ENCODE measurements around the gene RIN1. TPM values are rescaled to one million over a fixed set of nuclear protein-coding genes. Genes with fewer than 3 reads are reported as not detected.

The RIN1 gene
- total and polyA plus RNA-seq, 9 of the 15 experiments (the other 6 are each of a cell fraction or from before 2014, with no cell fraction given) = 0.01 to 1.2 (median 0.45) TPM; not detected in 1

- TF ChIP-seq EWSR1 (IDR thresholded peaks at IDR 0.05; ENCODE audit: borderline replicate concordance, low read depth, partially characterized antibody) (no peak), IRF9 (tag; IDR thresholded peaks at IDR 0.05) (no peak), SAFB (IDR thresholded peaks at IDR 0.05; ENCODE audit: borderline replicate concordance, low read depth, low read length) (no peak), CREB1 (IDR thresholded peaks at IDR 0.05) (no peak), CREB1 (CRISPR knock-in tag; IDR thresholded peaks at IDR 0.05) (no peak), RHOXF2B (CRISPR knock-in tag; conservative IDR thresholded peaks at IDR 0.05) (no peak), SNRNP70 (optimal IDR thresholded peaks at IDR 0.05; ENCODE audit: low read depth, low read length) (no peak), SREBF2 (CRISPR knock-in tag; IDR thresholded peaks at IDR 0.05) (no peak), HNRNPUL1 (IDR thresholded peaks at IDR 0.05; ENCODE audit: low read length) (no peak), SMC3 (conservative IDR thresholded peaks at IDR 0.05; ENCODE audit: insufficient read depth, low read depth, low read length) (no peak), ARID2 (IDR thresholded peaks at IDR 0.05) (no peak), ZNF518B (CRISPR knock-in tag; IDR thresholded peaks at IDR 0.05) (no peak), HMG20B (CRISPR knock-in tag; IDR thresholded peaks at IDR 0.05) (no peak), TFAM (CRISPR knock-in tag; conservative IDR thresholded peaks at IDR 0.05) (no peak)
Measured at GRCh38 chr11:66290330-66290621, 46.0 kb downstream of the RIN1 start (continued).

Data from K562 (cell line).